Neuronal stem cell (in vitro differentiated cells): ENCODE measurements around the gene EHHADH.

ENCODE experiments used
- DNase-seq: peaks from one replicate; pipeline ENCODE4 v3.0.0-alpha.2; 2013; ENCODE audit warnings: low spot score
- H2AFZ ChIP-seq: one replicate; pipeline ENCODE4 v1.6.1; 2013; ENCODE audit warnings: mild to moderate bottlenecking, low read length, inconsistent platforms
- H2AK5ac ChIP-seq: 2 replicates; pipeline ENCODE4 v1.6.1; 2013; ENCODE audit warnings: low read depth, mild to moderate bottlenecking, inconsistent platforms, low read length, moderate library complexity, mixed read lengths
- H2BK120ac ChIP-seq: 2 replicates; pipeline ENCODE4 v1.6.1; 2013; ENCODE audit warnings: low read depth, mild to moderate bottlenecking, inconsistent platforms, low read length, moderate library complexity, mixed read lengths
- H2BK12ac ChIP-seq: one replicate; pipeline ENCODE4 v1.6.1; 2013; ENCODE audit warnings: low read length, inconsistent platforms
- H2BK15ac ChIP-seq: 2 replicates; pipeline ENCODE4 v1.6.1; 2013; ENCODE audit warnings: mild to moderate bottlenecking, low read length, inconsistent platforms, mixed read lengths
- H2BK5ac ChIP-seq: one replicate; pipeline ENCODE4 v1.6.1; 2013; ENCODE audit warnings: inconsistent platforms, mild to moderate bottlenecking, low read length, moderate library complexity
- H3K14ac ChIP-seq: one replicate; pipeline ENCODE4 v1.6.1; 2013; ENCODE audit warnings: low read length, inconsistent platforms
- H3K18ac ChIP-seq: 2 replicates; pipeline ENCODE4 v1.6.1; 2013; ENCODE audit warnings: low read length, inconsistent platforms
- H3K23ac ChIP-seq: 2 replicates; pipeline ENCODE4 v1.6.1; 2013; ENCODE audit warnings: low read depth, mild to moderate bottlenecking, mixed read lengths, low read length, inconsistent platforms; ENCODE audit not compliant: poor library complexity
- H3K27ac ChIP-seq: replicated peaks from 3 replicates; pipeline ENCODE4 v1.5.1; 2013; ENCODE audit warnings: low read length, inconsistent platforms
- H3K27me3 ChIP-seq, 3 experiments: 2 replicates each; pipeline ENCODE4 v1.6.1; 2013; ENCODE audit warnings: low read length in 3 of 3, mild to moderate bottlenecking in 2 of 3, inconsistent platforms in 1 of 3, low read depth in 1 of 3, mixed read lengths in 1 of 3, moderate library complexity in 1 of 3; ENCODE audit not compliant: control insufficient read depth in 3 of 3, insufficient read depth in 3 of 3
- H3K36me3 ChIP-seq, 2 donors: replicated peaks in 1 of 2; 2 replicates each; pipeline ENCODE4 v1.6.1; 2013; ENCODE audit warnings: low read length in 2 of 2; ENCODE audit not compliant: control insufficient read depth in 2 of 2, insufficient read depth in 2 of 2
- H3K4ac ChIP-seq: 2 replicates; pipeline ENCODE4 v1.6.1; 2013; ENCODE audit warnings: inconsistent platforms, mild to moderate bottlenecking, low read length, moderate library complexity
- H3K4me1 ChIP-seq, 2 donors: 1 replicate in 1 of 2; 2 replicates in 1 of 2; pipeline ENCODE4 v1.6.1; 2013; ENCODE audit warnings: low read length in 2 of 2, low read depth in 1 of 2; ENCODE audit not compliant: control insufficient read depth in 2 of 2, insufficient read depth in 1 of 2
- H3K4me2 ChIP-seq: one replicate; pipeline ENCODE4 v1.6.1; 2013; ENCODE audit warnings: mild to moderate bottlenecking, low read length, inconsistent platforms; ENCODE audit not compliant: insufficient read depth, poor library complexity, severe bottlenecking
- H3K4me3 ChIP-seq, 2 donors: 2 replicates each; pipeline ENCODE4 v1.5.1; 2013; ENCODE audit warnings: low read length in 2 of 2, mild to moderate bottlenecking in 2 of 2, inconsistent platforms in 1 of 2, moderate library complexity in 1 of 2
- H3K79me1 ChIP-seq: one replicate; pipeline ENCODE4 v1.6.1; 2013; ENCODE audit warnings: low read depth, mild to moderate bottlenecking, inconsistent platforms, low read length, moderate library complexity
- H3K9ac ChIP-seq: one replicate; pipeline ENCODE4 v1.6.1; 2013; ENCODE audit warnings: mild to moderate bottlenecking, low read depth, low read length, inconsistent platforms; ENCODE audit not compliant: poor library complexity
- H3K9me3 ChIP-seq, 2 donors: replicated peaks in 1 of 2; 2 replicates each; pipeline versions ENCODE3 to v1.6.1; 2013; ENCODE audit warnings: low read length in 2 of 2, mild to moderate bottlenecking in 2 of 2, inconsistent platforms in 1 of 2, low read depth in 1 of 2, mixed read lengths in 1 of 2, moderate library complexity in 1 of 2; ENCODE audit not compliant: control insufficient read depth in 2 of 2, insufficient read depth in 1 of 2
- H4K8ac ChIP-seq: one replicate; pipeline ENCODE4 v1.6.1; 2013; ENCODE audit warnings: low read depth, mild to moderate bottlenecking, inconsistent platforms, low read length, moderate library complexity
- H4K91ac ChIP-seq: one replicate; pipeline ENCODE4 v1.6.1; 2013; ENCODE audit warnings: low read length, low read depth, mild to moderate bottlenecking, inconsistent platforms; ENCODE audit not compliant: poor library complexity
- WGBS, 2 donors: extraction: QIAGEN DNeasy Blood & Tissue Kit; methylation state at CpG; one replicate each; pipeline ENCODE4 v1.1.7; 2013; ENCODE audit warnings: missing lambda C conversion rate in 2 of 2, mixed read lengths in 1 of 2; ENCODE audit not compliant: insufficient read length in 2 of 2, insufficient replicate concordance in 1 of 2; ENCODE audit errors: extremely low coverage in 2 of 2; 5-methylcytosine and 5-hydroxymethylcytosine counted together

EHHADH gene

DNA sequence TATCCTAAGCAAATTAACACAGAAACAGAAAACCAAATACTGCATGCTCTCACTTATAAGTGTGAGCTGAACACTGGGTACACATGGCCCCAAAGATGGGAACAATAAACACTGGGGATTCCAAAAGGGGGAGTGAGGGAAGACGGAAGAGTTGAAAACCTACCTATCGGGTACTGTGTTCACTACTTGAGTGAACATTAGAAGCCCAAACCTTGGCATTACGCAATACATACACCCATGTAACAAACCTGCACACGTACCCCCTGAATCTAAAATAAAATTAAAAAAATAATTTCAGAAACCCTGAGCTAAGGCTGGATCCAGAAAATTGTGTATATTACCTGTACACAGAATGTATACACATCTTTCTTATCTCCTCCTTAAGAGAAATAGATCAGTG, 58.2 kb downstream of the EHHADH start:
- no peak overlapping the region for H3K4ac ChIP-seq
- H3K9me3 ChIP-seq: no peaks in the 10 kb centered on the region
- no peak overlapping the region for H3K14ac ChIP-seq
- WGBS, 2 donors: no CpG with 5 or more reads among the region's 4 CpGs
- H2AFZ ChIP-seq: no peak overlapping the region
- no peak overlapping the region for H3K4me3 ChIP-seq
- no peak overlapping the region for H3K23ac ChIP-seq
- H4K91ac ChIP-seq: no peak overlapping the region
- H2BK15ac ChIP-seq: no peak overlapping the region
- no peaks in the 10 kb centered on the region for H3K4me1 ChIP-seq
- H3K36me3 ChIP-seq: no peaks in the 10 kb centered on the region
- H2BK5ac ChIP-seq: no peak overlapping the region
- H3K9ac ChIP-seq: no peak overlapping the region
- no peak overlapping the region for H2AK5ac ChIP-seq
- no peak overlapping the region for H3K4me2 ChIP-seq
- H4K8ac ChIP-seq: no peak overlapping the region
- no peak overlapping the region for H3K27ac ChIP-seq
- H2BK12ac ChIP-seq: no peak overlapping the region
- H2BK120ac ChIP-seq: no peak overlapping the region
- no peak overlapping the region for H3K18ac ChIP-seq
- no peak for DNase-seq
- no peaks in the 10 kb centered on the region for H3K27me3 ChIP-seq
- H3K79me1 ChIP-seq: no peaks in the 10 kb centered on the region

DNA sequence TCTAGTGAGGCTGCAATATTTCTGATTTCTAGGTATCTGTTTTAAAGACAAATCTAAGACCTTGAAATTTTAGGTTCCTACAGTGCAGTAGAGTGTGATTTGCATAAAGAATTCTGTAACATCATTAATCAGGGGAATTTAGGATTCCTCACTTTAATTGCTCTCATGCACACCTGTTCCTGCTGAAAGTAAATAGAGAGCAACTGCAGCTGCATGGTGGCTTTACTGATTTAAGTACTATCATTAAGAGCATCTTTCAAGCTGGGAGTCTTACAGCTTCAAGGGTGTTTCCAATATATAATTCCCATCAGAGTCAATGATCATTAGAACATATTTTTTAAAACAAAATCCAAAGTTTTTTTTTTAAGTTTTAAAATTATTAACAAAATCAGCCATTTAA, 65.0 kb downstream of the EHHADH start:
- Histone ChIP-seq H3K4ac (no peak overlapping the region), H3K23ac (no peak overlapping the region), H3K4me1 (no peaks in the 10 kb centered on the region), H2AK5ac (no peak overlapping the region), H3K27ac (no peak overlapping the region), H3K9me3 (no peaks in the 10 kb centered on the region), H2BK15ac (no peak overlapping the region), H3K4me3 (no peak overlapping the region), H4K91ac (no peak overlapping the region), H3K79me1 (no peaks in the 10 kb centered on the region), H3K14ac (no peak overlapping the region), H2BK5ac (no peak overlapping the region), H3K27me3 (no peaks in the 10 kb centered on the region), H3K9ac (no peak overlapping the region), H3K4me2 (no peak overlapping the region), H2AFZ (no peak overlapping the region), H2BK12ac (no peak overlapping the region), H3K36me3 (no peaks in the 10 kb centered on the region), H3K18ac (no peak overlapping the region), H4K8ac (no peak overlapping the region), H2BK120ac (no peak overlapping the region)
- DNase-seq: no peak

DNA sequence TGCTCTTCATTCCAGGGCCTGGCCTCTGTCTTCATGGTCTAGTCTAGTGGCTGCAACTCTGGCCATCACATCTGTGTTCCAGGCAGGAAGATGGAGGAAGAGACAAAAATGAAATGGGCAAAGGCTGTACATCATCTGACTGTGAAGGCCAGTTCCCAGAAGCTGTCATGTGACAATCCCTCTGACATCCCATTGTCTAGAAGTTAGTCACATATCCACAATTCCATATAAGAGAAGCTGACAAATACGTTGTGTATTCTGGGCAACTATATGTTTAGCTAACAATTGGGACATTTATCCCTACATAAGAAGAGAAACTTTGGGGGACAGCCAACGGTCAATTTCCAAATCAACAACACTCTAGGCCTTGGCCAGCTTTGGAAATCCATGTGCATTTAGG, 66.5 kb downstream of the EHHADH start:
- Histone ChIP-seq H2AK5ac (no peak overlapping the region), H3K27me3 (no peaks in the 10 kb centered on the region), H2BK5ac (no peak overlapping the region), H3K4me1 (no peaks in the 10 kb centered on the region), H3K4me3 (no peak overlapping the region), H3K23ac (no peak overlapping the region), H3K14ac (no peak overlapping the region), H2AFZ (peak overlapping the region; percentile 21), H3K79me1 (no peaks in the 10 kb centered on the region), H3K4me2 (no peak overlapping the region), H3K9ac (no peak overlapping the region), H4K8ac (no peak overlapping the region), H2BK15ac (no peak overlapping the region), H2BK12ac (no peak overlapping the region), H4K91ac (no peak overlapping the region), H3K4ac (no peak overlapping the region), H3K9me3 (no peaks in the 10 kb centered on the region), H3K27ac (no peak overlapping the region), H3K18ac (no peak overlapping the region), H2BK120ac (no peak overlapping the region), H3K36me3 (no peaks in the 10 kb centered on the region)
- no CpG with 5 or more reads among the region's 2 CpGs for WGBS, 2 donors
- DNase-seq: no peak

DNA sequence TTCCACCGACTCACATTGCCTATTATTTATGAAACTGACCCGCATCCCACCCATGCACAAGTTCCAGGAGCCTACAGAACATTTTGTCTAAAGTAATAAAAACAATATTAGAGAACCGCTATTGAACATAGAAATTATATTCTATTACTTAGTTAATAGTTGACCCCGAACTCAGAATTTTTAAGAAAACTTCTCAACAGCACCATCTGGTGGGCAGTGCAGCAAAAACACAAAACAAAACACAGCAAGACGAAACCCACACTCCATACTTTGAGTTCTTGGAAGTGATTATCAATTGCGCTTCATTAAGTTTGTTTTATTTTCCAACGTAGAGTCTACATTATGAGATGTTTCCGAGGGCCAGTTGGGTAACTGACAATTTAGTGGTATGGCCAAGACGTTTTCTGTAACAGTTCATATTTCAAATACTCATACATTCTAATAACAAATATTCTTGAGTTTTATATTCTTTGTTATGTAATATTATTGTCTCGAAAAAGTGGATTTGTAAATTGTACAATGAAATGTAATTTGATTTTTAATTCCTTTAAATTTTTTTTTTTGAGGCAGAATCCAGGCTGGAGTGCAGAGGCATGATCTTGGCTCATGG, 77.0 kb downstream of the EHHADH start:
- Histone ChIP-seq H3K27ac (no peak overlapping the region), H2AFZ (no peak overlapping the region), H4K91ac (no peak overlapping the region), H3K4me3 (no peak overlapping the region), H3K79me1 (no peaks in the 10 kb centered on the region), H2AK5ac (no peak overlapping the region), H3K9me3 (no peaks in the 10 kb centered on the region), H3K4me2 (no peak overlapping the region), H4K8ac (no peak overlapping the region), H3K23ac (no peak overlapping the region), H2BK120ac (no peak overlapping the region), H2BK12ac (no peak overlapping the region), H3K27me3 (peaks cover 0 to 5% (median 0%) of the 10 kb centered on the region in 3 experiments), H3K4ac (no peak overlapping the region), H2BK15ac (no peak overlapping the region), H3K36me3 (no peaks in the 10 kb centered on the region), H2BK5ac (no peak overlapping the region), H3K18ac (no peak overlapping the region), H3K9ac (no peak overlapping the region), H3K14ac (no peak overlapping the region), H3K4me1 (peaks cover 2 to 8% of the 10 kb centered on the region in 2 donors)
- no CpG with 5 or more reads among the region's 10 CpGs for WGBS, 2 donors
- DNase-seq: peak; percentile 43
